Globus pallidus (tissue), 1 donor: Measurements from ENCODE around the gene ATP2B2.

Source experiments
- DNase-seq: peaks from one replicate; pipeline ENCODE4 v3.0.0-alpha.2; 2015; ENCODE audit warnings: low spot score

The ATP2B2 gene

DNA sequence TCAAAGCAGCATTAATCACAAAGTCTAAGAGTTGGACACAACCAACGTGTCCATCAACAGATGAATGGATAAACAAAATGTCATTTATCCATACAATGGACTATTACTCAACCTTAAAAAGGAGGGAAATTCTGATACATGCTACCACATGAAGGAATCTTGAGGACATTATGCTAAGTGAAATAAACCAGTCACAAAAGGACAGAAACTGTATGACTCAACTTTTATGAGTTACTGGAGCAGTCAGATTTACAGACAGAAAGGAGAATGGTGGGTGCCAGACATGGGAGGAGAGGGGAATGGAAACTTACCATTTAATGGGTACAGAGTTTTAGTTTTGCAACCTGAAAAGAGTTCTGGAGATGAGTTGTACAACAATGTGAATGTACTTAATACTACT lies 141.5 kb downstream of the ATP2B2 start:
- DNase-seq, result no peak

DNA sequence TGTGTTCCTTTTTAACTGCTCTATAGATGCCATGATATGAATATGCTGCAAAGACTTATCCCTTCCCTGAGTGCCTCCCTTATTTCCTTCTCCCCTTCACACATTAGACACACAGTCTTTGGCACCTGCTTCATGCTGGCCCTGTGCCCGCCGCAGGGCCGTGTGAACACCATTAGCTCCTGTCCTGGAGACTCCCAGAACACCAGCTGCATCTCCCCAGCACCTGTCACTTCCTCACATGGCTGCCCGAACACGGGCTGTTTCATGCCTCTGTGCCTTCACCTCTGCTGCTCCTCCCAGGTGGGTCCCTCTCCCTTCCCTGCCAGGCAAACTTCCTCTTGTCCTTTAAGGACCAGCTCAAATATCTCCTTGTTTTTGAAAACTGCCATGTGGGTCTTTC lies 144.0 kb downstream of the ATP2B2 start:
- DNase-seq, result no peak

DNA sequence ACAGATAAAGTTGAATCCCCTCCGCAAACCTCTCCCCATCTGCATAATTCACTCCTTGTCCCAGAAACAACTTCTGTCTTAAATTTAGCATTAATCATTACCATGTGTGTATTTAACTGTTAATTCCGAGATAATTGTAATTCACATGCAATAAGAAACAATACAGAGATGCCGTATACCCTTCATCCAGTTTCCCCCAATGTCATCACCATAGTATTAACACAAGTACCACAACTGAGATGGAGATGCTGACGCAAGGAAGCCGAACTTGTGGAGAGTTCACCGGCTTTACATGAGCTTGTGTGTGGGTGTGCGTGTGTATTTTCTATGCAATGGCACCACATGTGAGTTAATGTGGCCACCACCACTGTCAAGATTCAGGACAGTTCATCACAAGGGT lies 144.9 kb downstream of the ATP2B2 start:
- DNase-seq, result no peak

DNA sequence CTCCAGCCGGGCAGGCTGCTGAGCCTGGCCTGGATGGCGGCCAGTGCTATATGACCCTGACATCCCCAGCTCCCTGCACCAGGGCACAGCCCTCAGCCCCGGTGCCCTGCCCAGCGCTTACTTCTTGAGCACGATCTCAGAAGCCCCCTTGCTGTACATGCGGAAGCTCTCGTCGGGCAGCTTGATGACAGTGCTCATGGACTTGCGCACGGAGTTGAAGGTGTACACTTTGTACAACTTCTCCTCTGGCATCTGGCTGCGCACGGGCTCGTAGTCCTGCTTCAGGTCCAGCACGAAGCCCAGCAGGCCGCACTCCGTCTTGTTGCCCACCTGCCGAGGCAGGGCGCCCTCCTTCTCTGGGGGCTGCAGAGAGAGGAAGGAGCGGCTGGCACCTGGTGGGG lies 145.6 kb downstream of the ATP2B2 start:
- no peak for DNase-seq

DNA sequence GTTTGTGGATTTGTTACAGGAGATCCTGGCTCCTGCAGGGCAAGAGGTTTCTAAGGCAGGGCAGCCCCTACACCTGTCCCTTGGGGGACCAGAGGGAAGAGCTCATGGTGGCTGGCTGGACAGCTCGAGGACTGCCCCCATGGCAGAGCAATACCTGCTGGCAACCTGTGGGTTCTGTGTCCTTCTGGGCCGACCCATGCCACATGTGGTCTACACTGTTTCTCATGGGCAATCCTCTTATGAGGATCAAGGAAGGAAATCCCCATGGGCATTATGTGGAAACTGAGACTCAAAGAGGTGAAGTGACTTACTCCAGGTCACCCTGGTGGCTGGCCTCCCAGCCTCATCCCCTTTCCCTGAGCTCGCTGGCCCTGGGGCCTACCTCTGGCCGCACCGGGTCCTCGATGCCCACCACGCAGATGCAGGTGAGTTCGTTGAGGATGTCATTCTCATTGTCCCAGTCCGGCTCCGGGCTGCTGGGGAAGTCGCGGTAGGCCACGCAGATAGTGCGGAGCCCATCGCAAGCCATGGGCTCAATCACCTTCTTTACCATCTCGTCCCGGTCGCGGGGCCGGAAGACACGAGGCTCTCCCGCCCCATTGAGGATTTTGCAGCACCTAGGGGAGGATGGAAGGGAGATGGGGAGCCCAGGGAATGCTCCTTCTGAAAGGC lies 146.9 kb downstream of the ATP2B2 start:
- no peak for DNase-seq

DNA sequence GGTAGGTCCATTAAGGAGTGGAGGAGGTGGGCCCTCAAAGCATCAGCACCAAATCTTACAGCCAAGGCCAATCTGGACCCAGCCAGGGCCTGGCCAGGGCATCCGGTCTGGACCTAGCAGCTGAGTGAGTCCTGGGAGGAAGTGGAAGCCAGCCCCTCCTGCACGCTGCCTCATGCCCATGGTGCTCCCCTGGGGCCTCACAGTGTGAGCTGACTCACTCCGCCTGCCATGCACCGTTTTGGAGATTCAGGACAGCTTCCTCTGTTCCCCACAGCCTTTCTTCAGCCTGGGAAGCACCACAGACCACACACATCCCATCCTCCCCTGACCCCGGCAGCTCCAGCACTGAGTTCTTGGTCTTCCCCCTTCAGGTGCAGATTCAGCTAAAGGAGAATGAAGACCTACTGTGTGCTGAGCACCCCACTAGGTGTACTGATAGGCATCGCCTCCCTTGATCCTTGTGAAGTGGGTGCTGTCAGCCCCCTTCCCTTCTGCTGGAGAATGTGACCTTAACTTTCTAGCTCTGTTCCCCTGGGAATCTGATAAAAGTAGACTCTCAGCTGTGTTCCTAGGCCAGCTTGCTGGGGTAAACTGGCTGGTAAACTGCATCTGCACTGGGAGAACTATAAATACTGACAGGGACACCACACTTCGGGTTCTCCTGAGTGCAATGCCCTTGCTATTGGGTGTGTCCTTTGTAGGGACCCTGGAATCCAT lies 147.6 kb downstream of the ATP2B2 start:
- no peak for DNase-seq

DNA sequence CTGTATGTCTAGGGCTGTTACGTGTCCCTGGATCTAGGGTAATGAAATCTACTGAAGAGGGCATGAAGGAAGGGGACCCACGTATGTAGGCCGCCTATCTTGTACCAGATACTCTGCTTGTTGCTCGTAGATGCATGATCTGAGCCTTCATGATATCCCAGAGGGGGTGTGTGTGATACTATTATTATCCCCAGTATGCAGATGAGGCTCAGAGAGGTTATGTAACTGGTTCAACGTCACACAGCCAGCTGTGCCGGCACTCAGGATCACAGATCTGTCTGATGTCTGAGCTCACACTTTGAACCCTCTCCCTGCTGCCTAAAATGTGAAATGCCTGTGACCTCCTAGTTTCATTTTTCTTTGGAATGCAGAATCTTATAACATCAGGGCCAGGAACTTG lies 148.3 kb downstream of the ATP2B2 start:
- no peak for DNase-seq

DNA sequence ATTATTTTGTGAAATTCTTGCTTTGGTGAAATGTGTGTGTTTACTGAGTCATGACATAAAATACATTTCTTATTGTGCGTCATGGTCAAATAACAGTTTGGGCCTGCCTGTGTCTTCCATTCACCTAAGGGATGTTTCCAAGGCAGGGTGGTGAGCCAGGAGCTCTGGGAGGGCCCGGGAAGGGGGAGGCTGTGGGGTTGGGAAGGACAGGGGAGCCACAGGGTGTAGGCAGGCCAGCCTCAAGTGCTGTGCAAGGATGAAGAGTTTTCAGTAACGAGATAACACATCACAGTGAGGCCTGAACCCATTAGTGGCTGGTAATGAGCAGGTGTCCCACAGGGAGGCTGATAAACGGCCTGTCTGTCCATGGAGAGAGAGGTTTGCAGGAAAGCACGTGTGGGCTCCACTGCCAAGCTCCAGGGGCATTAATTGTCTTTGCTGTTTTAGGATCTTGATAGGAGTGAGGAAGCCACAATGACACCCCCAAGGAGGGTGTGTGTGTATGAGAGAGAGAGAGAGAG lies 148.9 kb downstream of the ATP2B2 start:
- no peak for DNase-seq

DNA sequence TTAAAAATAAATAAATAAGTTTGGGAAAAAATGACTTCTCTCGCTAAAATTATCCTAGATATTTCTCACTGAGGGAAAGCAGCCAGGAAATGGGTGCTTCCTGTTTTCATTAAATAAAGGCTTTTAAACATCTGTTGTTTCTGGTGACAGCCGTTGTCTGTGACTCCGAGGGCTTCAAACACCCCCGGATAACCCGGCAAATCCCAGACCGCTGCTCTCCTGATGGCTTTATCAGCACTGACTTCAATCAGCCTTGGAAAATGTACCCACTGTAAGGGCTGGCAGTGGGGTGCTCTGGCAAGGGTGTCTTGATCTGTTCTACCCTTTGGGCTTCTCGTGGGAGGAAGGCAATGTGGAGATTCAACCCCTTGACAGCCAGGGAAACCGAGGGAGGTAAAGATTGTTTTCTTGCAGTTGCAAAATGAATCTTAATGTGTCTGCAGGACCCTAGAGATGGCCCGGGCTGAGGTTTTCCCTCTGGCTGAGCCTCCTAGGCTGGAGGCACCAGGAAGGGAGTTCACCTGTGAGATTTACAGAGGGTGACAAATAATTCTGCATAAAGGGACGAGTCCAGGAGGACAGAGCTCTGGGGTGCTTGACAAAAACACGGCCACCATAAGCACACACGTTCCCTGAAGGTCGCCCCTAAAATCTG lies 150.9 kb downstream of the ATP2B2 start:
- no peak for DNase-seq

DNA sequence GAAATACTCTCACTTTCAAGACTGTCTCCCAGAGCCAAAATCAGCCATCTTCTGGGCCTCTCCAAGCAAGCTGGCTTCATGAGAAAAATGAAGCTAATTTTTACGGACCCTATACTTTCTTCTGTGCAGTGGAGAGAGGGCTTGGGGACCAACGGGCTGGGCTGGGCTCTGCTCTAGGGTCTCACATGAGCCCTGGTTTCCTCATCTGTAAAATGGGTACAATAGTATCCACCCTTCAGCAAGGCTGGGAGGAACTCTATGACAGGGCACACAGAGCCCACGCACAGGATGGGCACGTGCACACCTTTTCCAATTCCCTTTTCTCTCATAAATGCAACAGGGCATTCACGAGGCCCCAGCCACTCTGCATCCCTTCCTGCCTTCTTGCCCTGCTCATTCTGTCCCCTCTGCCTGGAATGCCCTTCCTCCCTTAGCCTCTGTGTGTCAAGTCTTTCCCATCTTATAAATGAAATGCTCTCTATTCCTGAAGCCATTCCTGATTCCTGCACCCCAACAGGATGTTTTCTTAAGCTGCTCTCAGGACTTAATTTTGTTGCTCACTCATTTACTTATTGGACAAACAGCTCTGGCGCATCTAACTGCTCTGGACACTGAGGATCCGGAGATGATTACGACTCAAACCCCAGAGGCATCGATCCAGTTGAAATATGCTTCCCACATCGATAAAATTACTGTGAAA lies 151.6 kb downstream of the ATP2B2 start:
- no peak for DNase-seq

DNA sequence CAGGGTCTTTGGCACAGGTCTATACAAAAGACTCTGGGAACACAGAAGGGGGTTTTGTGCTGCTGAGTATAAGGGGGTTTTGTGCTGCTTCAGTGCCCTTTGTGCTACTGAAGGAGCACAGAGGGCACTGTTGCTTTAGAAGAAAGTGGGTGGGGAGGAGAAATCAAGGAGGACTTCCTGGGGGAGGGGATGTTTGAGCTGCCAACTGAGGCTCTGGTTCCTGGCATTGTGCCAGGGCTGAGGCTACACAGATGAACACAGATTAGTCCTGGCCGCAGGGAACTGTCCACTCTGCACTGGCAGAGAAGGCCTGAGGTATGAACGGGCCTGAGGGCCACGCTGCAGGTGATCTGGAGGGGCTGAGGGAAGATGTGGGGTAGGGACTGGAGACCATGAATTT lies 152.2 kb downstream of the ATP2B2 start:
- DNase-seq, result no peak

DNA sequence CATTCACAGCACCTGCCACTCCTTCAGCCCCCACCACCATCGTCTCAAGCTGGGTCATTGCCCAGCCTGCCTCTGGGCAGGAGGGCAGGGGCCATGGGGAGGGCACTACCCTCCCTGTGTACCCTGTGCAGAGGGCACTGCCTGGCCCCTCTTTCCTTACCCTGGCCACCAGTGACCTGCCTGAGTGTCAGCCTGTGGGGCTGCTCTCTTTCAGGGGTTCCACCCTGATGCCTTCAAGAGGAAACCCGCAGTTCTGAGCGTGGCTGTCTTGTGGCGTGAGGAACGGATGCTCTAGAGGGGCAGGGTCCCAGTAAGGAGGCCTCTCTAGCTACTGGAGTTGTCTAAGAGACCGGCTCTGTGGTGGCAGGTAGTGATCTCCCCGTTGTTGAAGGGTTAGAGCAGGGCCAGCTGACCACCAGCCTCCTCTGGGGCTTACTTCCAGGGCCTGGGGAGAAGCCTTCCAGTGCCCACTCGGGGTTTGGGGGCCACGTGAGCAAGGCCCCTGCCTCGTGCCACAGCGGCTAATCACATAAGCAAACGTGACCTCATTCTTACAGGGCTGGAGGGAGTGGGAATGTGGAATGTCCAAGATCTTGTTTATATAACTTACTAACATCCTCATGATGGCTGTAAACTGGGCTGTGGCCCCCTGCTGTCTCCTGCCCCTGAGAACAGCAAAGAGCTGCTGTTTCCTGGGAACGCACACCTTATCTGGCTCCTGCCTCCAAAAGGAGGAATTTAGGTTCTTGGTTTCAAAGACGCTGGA lies 153.1 kb downstream of the ATP2B2 start:
- DNase-seq, result no peak

DNA sequence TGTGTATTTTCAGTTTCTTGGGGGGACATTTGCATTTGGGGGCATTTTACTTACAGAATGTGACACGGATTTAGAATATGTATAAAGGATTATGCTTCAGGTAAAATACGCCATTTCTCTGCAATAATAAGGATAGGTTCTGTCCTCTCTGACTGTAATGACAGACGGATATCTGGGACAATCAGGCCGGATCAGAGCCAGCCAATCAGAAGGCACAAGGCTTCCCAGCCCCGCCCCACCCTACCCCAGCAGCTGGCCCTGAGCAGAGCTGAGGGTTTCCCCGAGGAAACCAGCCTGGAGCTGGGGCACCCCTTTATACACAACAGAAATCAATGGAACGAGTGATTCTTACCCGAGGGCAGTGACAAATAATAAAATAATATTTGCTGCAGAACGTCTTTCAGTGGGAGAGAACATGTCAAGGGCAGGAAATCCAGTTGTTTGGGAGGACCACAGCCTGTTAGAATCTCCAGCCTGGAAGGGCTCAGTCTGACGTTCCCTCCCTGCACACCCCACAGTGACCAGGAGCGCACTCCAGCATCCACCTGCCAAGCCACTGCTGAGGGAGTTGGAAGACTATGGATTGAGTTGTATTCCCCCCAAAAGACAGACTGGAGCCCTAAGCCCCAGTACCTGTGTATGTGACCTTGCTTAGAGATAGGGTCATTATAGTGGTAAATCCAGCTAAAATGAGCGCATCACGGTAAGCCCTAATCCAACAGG lies 154.2 kb downstream of the ATP2B2 start:
- no peak for DNase-seq

DNA sequence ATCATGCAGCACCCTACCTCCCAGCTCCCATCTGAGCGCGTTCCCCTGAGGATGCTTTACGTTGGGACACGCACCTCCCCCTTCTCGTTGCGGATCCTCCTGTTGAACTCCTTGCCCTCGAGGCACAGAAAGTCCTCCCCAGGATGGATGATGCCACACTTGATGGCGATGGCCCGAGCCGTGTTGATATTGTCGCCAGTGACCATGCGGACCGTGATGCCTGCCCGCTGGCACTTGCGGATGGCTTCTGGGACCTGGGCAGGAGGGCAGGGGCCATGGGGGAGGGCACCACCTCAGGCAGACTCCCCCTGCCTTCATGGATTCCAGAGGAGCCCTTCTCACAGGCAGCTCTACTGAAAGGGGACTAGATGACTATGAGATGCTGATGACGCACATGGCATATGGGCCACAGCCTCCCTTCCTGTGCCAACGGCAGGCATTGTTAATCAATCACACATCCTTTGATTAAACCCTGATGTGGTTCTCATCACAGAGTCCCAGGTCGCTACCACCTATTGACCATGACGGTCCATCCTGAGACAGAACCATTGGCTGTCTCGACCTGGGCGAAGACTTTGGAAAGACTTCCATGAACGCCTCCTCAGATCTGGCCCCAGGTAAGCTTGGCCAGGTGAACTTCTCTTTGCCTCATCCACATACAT lies 154.9 kb downstream of the ATP2B2 start:
- no peak for DNase-seq

DNA sequence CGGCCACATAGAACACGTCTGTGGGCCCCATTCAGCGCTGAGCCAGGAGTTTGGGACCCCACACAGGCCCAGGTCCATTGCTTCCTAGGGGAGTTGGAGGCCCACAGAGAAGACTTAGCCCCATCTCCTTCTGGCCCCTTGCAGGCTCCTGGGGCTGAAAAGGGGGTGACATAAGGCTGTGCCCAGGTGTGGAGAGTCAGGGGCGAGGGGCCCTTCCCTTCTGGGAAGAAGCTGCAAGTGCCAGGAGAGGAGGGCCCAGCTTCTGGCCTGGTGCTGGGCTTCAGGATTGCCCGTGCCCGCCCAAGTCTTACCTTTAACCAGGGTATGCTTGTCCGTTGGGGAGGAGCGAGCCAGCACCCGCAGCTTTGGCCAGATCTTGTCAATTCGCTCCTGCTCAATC lies 155.6 kb downstream of the ATP2B2 start:
- DNase-seq, result no peak

DNA sequence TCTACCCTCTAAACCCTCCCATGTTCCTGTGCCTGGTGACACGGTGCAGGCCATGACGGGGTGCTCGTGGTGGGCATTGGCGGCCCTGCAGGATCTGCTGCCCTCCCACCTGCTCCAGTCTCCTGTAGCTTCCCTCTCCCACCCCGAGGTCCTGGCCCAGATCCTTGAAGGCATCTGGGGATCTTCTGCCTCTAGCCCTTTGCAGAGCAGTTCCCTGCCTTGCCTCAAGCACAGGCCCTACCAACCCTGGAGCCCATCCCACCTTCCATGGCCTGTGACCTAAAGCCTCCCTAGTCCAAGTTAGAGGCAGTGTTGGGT lies 157.0 kb downstream of the ATP2B2 start:
- no peak for DNase-seq

DNA sequence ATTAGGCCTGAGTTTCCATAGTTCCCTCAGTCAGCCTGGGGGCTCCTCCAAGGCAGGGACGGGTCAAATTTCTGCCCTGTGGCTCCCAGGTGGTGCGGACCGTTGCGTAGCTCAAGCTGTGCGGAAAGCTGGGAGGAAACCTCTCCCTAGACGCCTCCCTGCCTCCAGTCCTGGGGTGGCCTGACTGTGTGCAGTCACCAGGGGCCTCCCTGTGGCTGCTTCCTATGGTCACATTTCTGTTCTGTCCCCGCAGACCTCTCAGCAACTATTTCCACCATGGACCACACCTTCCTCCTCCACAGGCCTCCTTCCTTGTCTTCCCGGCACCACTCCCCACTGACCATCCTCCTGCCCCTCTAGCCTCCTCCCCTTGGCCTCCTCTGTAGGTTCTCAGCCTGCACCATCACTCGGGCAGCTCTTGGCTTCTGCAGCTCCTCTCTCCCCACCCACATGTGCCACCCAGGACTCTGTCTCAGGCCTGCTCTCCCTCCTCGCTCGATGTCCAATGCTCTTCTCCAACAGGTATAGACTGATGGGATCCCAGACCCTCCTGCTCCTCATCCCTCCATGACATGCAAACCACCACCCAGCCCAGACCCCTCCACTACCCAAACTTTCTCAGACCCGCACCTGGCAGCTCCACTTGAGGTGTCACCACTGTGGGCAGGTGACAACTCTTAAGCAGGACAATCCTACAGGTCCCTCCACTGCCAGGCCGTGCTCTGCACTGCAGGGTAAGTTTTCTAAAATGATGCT lies 157.6 kb downstream of the ATP2B2 start:
- DNase-seq, result no peak

DNA sequence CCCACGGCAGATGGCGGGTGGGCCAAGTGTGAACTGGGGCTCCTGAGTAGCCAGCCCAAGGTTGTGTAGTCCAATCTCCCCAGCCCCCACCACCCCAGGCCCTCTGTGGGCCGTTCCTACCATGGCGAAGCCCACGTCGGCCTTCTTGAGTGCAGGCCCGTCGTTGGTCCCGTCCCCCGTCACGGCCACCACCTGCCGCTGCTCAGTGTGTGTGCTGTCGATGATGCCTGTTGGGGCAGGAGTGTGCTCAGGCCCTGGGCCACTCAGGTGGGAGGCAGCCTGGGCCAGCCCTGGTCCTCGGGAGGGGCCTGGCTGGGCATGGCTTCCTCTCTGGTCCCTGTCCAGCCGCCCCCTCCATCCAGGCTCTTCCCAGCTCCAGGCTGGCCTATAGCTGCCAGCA lies 159.5 kb downstream of the ATP2B2 start:
- no peak for DNase-seq

DNA sequence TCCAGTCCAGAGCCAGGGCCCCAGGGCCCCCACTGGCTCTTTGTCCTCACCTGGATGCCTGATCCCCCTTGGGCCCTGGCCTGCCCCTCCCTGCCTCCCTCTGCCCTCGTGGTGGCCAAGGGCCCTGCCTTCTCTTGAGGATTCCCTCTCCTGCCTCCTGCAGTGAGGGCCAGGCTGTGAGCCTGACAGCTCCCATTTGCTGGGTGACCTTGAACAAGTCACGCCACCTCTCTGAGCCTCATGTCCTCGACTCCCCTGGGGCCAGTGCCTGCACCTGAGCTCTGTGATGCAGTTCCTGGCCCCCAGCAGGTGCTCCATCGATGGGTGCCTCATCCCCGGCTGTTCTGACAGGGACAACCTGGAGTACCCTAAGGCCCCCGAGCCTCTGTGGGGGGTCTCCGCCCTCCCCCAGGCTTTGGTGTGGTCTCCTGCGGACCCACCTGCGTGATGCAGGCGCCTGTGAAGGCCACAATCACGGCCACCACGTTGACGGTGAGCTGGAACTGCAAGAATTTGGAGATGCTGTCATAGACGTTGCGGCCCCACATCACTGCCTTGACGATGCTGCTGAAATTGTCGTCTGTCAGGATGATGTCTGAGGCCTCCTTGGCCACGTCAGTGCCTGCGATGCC lies 160.3 kb downstream of the ATP2B2 start:
- DNase-seq, result no peak
